K562 (cell line): Measurements from ENCODE around the gene NUDT6. TPM values are rescaled to one million over a fixed set of nuclear protein-coding genes. Genes with fewer than 3 reads are reported as not detected.
A peak's percentile ranks its signal among the peaks of the same experiment; 100 is the strongest.
"Not testable (repeated sequence)": the region's sequence is repeated elsewhere in the genome, so short reads cannot be mapped to it uniquely, and the experiment has no call there.

Source experiments
- ATAC-seq: fragments of 200-7000 bp; cut with Tn5 transposase; 3 replicates; pipeline ENCODE4 v1.9.1; 2020; ENCODE audit warnings: moderate library complexity
- BruUV-seq: library from RNA; stranded (reverse); fragments of 400-500 nt; replicated peaks from 2 replicates; lab custom pipeline; 2021; lab: Mats Ljungman, UMichigan
- CTCF ChIA-PET: fragments of 300-600 bp; formaldehyde crosslinking; extraction: SDS; loops from one replicate; lab custom pipeline; 2021; ENCODE audit warnings: low intra/inter-chr PET ratio; lab: Yijun Ruan, JAX
- POLR2A ChIA-PET: fragments of 300-600, 350-650 bp; sonication (Branson Sonifier 250); formaldehyde crosslinking; extraction: SDS; loops from one replicate; lab custom pipeline; 2021; ENCODE audit warnings: antibody characterized with exemption, inconsistent platforms; lab: Yijun Ruan, JAX
- DNase-seq, 4 experiments: peaks; one replicate each; pipeline versions ENCODE4 v3.0.0 to v3.0.0-alpha.2; 2011 to 2018; ENCODE audit warnings: low spot score in 3 of 4, mixed read lengths in 3 of 4; ENCODE audit errors: extremely low read depth in 1 of 4
- FAIRE-seq: peaks from 2 replicates; lab custom pipeline; 2011; peaks lifted over from hg19 to GRCh38; lab: Jason Lieb, UNC
- H2AFZ ChIP-seq: 2 replicates; pipeline ENCODE4 v1.6.0; 2011; ENCODE audit warnings: low read depth, low read length, control low read depth, inconsistent platforms
- H3K27ac ChIP-seq: fragments of 200-600 bp; 3 replicates; pipeline ENCODE4 v1.8.0; 2011; ENCODE audit warnings: low read depth, mild to moderate bottlenecking, control low read depth, inconsistent platforms, low read length, moderate library complexity, mixed read lengths; ENCODE audit errors: extremely low read depth
- H3K27me3 ChIP-seq, 2 experiments: fragments of 300-600 bp in 1 of 2; 2 replicates in 1 of 2; 3 replicates in 1 of 2; pipeline versions ENCODE4 v1.6.0 to v1.8.0; 2011; ENCODE audit warnings: inconsistent platforms in 2 of 2, low read length in 2 of 2, mild to moderate bottlenecking in 1 of 2, mixed read lengths in 1 of 2, moderate library complexity in 1 of 2; ENCODE audit not compliant: control insufficient read depth in 2 of 2, insufficient read depth in 2 of 2
- H3K36me3 ChIP-seq: fragments of 300-600 bp; 3 replicates; pipeline ENCODE4 v1.8.0; 2011; ENCODE audit warnings: mild to moderate bottlenecking, low read length, inconsistent platforms; ENCODE audit not compliant: control insufficient read depth, insufficient read depth
- H3K4me1 ChIP-seq, 2 experiments: fragments of 200-600 bp in 1 of 2; replicated peaks in 1 of 2; 2 replicates in 1 of 2; 3 replicates in 1 of 2; pipeline versions ENCODE4 v1.5.1 to v1.8.0; 2011; ENCODE audit warnings: inconsistent platforms in 2 of 2, low read length in 2 of 2, mild to moderate bottlenecking in 1 of 2, mixed read lengths in 1 of 2, moderate library complexity in 1 of 2; ENCODE audit not compliant: control insufficient read depth in 2 of 2, insufficient read depth in 2 of 2
- H3K4me2 ChIP-seq: 2 replicates; pipeline ENCODE4 v1.6.1; 2011; ENCODE audit warnings: low read length, control low read depth, inconsistent platforms, mixed read lengths; ENCODE audit not compliant: insufficient read depth
- H3K4me3 ChIP-seq: fragments of 200-600 bp; sonication (generic), shearing (Covaris generic); 2 replicates; pipeline ENCODE4 v1.5.1; 2016; ENCODE audit warnings: control low read depth, inconsistent platforms
- H3K79me2 ChIP-seq: fragments of 200-600 bp; 3 replicates; pipeline ENCODE4 v1.8.0; 2011; ENCODE audit warnings: low read length, inconsistent platforms; ENCODE audit not compliant: control insufficient read depth, insufficient read depth
- H3K9ac ChIP-seq, 2 experiments: 2 replicates each; pipeline versions ENCODE4 v1.6.0 to v1.6.1; 2011; ENCODE audit warnings: low read depth in 2 of 2, low read length in 2 of 2, control low read depth in 1 of 2, inconsistent platforms in 1 of 2, mild to moderate bottlenecking in 1 of 2, mixed read lengths in 1 of 2; ENCODE audit not compliant: insufficient read depth in 1 of 2
- H3K9me1 ChIP-seq: one replicate; pipeline ENCODE4 v1.6.0; 2011; ENCODE audit warnings: inconsistent platforms, mild to moderate bottlenecking, low read length, moderate library complexity; ENCODE audit not compliant: control insufficient read depth, insufficient read depth
- H3K9me3 ChIP-seq: replicated peaks from 2 replicates; pipeline ENCODE4 v1.5.1; 2011; ENCODE audit warnings: low read depth, low read length, inconsistent platforms; ENCODE audit not compliant: control insufficient read depth, insufficient read depth
- H4K20me1 ChIP-seq: replicated peaks from 2 replicates; pipeline ENCODE4 v1.6.1; 2011; ENCODE audit warnings: low read length, inconsistent platforms, mixed read lengths; ENCODE audit not compliant: control insufficient read depth, insufficient read depth
- ATF7 ChIP-seq: fragments of 450-650 bp; IDR thresholded peaks from 2 replicates; pipeline ENCODE4 v1.7.1; 2014; ENCODE audit warnings: mild to moderate bottlenecking, moderate library complexity
- BCOR ChIP-seq: fragments of 450-650 bp; IDR thresholded peaks from 2 replicates; pipeline ENCODE4 v1.6.1; 2016
- C11orf30 ChIP-seq: fragments of 450-650 bp; IDR thresholded peaks from 2 replicates; pipeline ENCODE4 v1.6.1; 2016; ENCODE audit warnings: low read depth, mild to moderate bottlenecking
- DDX20 ChIP-seq: fragments of 450-650 bp; IDR thresholded peaks from 2 replicates; pipeline ENCODE4 v1.6.1; 2016; ENCODE audit warnings: missing genetic modification characterization, low read depth, mild to moderate bottlenecking, missing compliant biosample characterization, moderate library complexity
- MCM3 ChIP-seq: fragments of 450-650 bp; IDR thresholded peaks from 2 replicates; pipeline ENCODE4 v1.6.1; 2016
- MEIS2 ChIP-seq: fragments of 450-650 bp; IDR thresholded peaks from 2 replicates; pipeline ENCODE4 v1.6.1; 2014; ENCODE audit warnings: mild to moderate bottlenecking; ENCODE audit not compliant: partially characterized antibody
- NFIC ChIP-seq: fragments of 450-650 bp; IDR thresholded peaks from 2 replicates; pipeline ENCODE4 v1.6.1; 2017; ENCODE audit warnings: mild to moderate bottlenecking, inconsistent platforms
- POLR2A ChIP-seq: fragments of 450-650 bp; conservative IDR thresholded peaks from 2 replicates; pipeline ENCODE4 v1.6.1; 2016
- SMAD1 ChIP-seq: fragments of 150-350 bp; IDR thresholded peaks from 2 replicates; pipeline ENCODE4 v1.6.1; 2014; ENCODE audit warnings: low read length, low read depth; ENCODE audit not compliant: partially characterized antibody
- ZFP1 ChIP-seq: fragments of 450-650 bp; formaldehyde crosslinking; IDR thresholded peaks from 2 replicates; pipeline ENCODE4 v1.4.0; 2020; ENCODE audit warnings: mild to moderate bottlenecking, mixed read lengths
- ZNF146 ChIP-seq: IDR thresholded peaks from one replicate; pipeline ENCODE4 v1.6.1; 2018; ENCODE audit warnings: missing compliant biosample characterization; ENCODE audit not compliant: unreplicated experiment
- ZNF263 ChIP-seq: sonication (generic); formaldehyde crosslinking; IDR thresholded peaks from 2 replicates; pipeline ENCODE4 v1.8.0; 2022; ENCODE audit warnings: mild to moderate bottlenecking, missing genetic modification reagents, borderline replicate concordance
- whole genome bisulfite sequencing: fragments of 100-300 bp; shearing (Covaris generic); methylation state at CpG from one replicate; pipeline ENCODE4 v1.1.6; 2016; ENCODE audit warnings: low coverage, mixed read lengths; ENCODE audit not compliant: insufficient coverage; ENCODE audit errors: missing lambda C conversion rate; 5-methylcytosine and 5-hydroxymethylcytosine counted together
- in situ Hi-C: fragments of 300-500 bp; cut with MboI; formaldehyde crosslinking; loops from 4 replicates; pipeline ENCODE4 v1.15.0; 2018; ENCODE audit warnings: inconsistent platforms, mixed read lengths
- intact Hi-C: fragments of 100-400 bp; cut with micrococcal nuclease; formaldehyde crosslinking; loops from 2 replicates; pipeline ENCODE4 v1.14.2; 2022
- polyA plus RNA-seq, 8 experiments: library from polyadenylated mRNA; depleted of rRNA in 4 of 8; stranded (reverse) in 5 of 8; unstranded in 3 of 8; fragments of >200 nt; fragmentation: Nextera tagmentation in 2 of 8; fragmentation: Illumina TruSeq in 1 of 8; extraction: Ambion mirVana in 2 of 8; extraction: Trizol in 1 of 8; gene quantifications; 2 replicates each; pipeline versions ENCODE4 v1.2.1 to v1.2.3, GENCODE V29; 2011 to 2014; ENCODE audit warnings: inconsistent platforms in 1 of 8, missing spikeins in 1 of 8
- total RNA-seq, 7 experiments: library from RNA; depleted of rRNA in 6 of 7; stranded (reverse); fragments of >200 nt in 6 of 7; fragmentation: Illumina TruSeq in 2 of 7; extraction: Trizol in 2 of 7; gene quantifications; 2 replicates each; pipeline versions ENCODE4 v1.2.1 to v1.2.3, GENCODE V29; 2011 to 2021; ENCODE audit warnings: low replicate concordance in 1 of 7
- TF ChIP-seq, protein P1 (sequence below): fragments of 250-450 bp; sonication (Bioruptor Pico); IDR thresholded peaks from 2 replicates; pipeline ENCODE4 v1.5.0; 2021; ENCODE audit warnings: mild to moderate bottlenecking, borderline replicate concordance
- TF ChIP-seq, protein P2 (sequence below): fragments of 200-800 bp; sonication (Bioruptor generic); IDR thresholded peaks from 2 replicates; pipeline ENCODE4 v1.6.1; 2017; ENCODE audit warnings: missing genetic modification characterization, missing compliant biosample characterization

NUDT6 gene
- total and polyA plus RNA-seq, 9 of the 15 experiments (the other 6 are each of a cell fraction or from before 2014, with no cell fraction given) = 9.4 to 18.1 (median 13.4) TPM

DNA sequence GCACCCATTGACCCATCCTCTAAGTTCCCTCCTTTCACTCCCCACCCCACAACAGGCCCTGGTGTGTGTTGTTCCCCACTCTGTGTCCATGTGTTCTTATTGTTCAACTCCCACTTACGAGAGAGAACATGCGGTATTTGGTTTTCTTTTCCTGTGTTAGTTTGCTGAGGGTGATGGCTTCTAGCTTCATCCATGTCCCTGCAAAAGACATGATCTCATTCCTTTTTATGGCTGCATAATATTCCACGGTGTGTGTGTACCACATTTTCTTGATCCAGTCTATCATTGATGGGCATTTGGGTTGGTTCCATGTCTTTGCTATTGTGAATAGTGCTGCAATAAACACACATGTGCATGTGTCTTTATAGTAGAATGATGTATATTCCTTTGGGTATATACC lies 54.2 kb downstream of the NUDT6 start:
- H3K4me2 ChIP-seq, FAIRE-seq, H3K9me3 ChIP-seq, in situ Hi-C loops, DNase-seq, H3K9ac ChIP-seq, POLR2A ChIA-PET, H3K27me3 ChIP-seq, ATAC-seq, intact Hi-C loops, H3K4me1 ChIP-seq, CTCF ChIA-PET, H3K4me3 ChIP-seq, H3K27ac ChIP-seq, BruUV-seq, H3K9me1 ChIP-seq, H3K36me3 ChIP-seq, H4K20me1 ChIP-seq, H3K79me2 ChIP-seq, H2AFZ ChIP-seq: not testable (repeated sequence)
- TF ChIP-seq ZNF146 (CRISPR knock-in tag) = peak; percentile 84
- 0 out of 2 replicates have a peak, but pooled peaks have one; percentile 41 for TF ChIP-seq BCOR
- 87% methylated on average over 3 of the region's 3 CpGs for WGBS

DNA sequence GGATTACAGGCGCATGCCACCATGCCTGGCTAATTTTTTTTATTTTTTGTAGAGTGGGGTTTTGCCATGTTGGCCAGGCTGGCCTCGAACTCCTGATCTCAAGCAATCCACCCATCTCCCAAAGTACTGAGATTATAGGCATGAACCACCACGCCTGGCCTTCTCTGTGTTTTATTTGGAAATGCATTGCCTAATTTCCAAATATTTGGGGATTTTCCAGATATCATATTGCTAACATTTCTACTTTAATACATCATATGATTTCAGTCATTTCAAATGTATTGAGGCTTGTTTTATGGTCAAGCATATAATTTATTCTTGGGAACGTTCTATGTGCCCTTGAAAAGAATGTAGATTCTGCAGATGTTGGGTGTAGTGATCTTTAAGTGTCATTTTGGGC lies 57.0 kb downstream of the NUDT6 start:
- CTCF ChIA-PET = no interaction called here
- POLR2A ChIA-PET = no interaction called here
- no peaks in the 10 kb centered on the region for H3K9me3 ChIP-seq
- H3K9ac ChIP-seq = no peak overlapping the region
- H3K27me3 ChIP-seq = no peaks in the 10 kb centered on the region
- in situ Hi-C loops (no loop called here), intact Hi-C loops (no loop called here)
- H4K20me1 ChIP-seq = no peaks in the 10 kb centered on the region
- H3K4me2 ChIP-seq = no peak overlapping the region
- no peak overlapping the region for H3K27ac ChIP-seq
- ATAC-seq = no peak
- DNase-seq = no peak
- H2AFZ ChIP-seq = no peak overlapping the region
- H3K4me3 ChIP-seq = no peak overlapping the region
- no TSS peak for BruUV-seq
- no peak for FAIRE-seq
- 71% methylated on average over 4 of the region's 4 CpGs for WGBS
- H3K36me3 ChIP-seq = no peaks in the 10 kb centered on the region; the same call in 2 of the 3 replicates
- H3K4me1 ChIP-seq = no peaks in the 10 kb centered on the region
- no peaks in the 10 kb centered on the region for H3K9me1 ChIP-seq
- H3K79me2 ChIP-seq = 0 out of 3 replicates have a peak, but pooled peaks cover 5% of the 10 kb centered on the region
- TF ChIP-seq, protein P1, sequence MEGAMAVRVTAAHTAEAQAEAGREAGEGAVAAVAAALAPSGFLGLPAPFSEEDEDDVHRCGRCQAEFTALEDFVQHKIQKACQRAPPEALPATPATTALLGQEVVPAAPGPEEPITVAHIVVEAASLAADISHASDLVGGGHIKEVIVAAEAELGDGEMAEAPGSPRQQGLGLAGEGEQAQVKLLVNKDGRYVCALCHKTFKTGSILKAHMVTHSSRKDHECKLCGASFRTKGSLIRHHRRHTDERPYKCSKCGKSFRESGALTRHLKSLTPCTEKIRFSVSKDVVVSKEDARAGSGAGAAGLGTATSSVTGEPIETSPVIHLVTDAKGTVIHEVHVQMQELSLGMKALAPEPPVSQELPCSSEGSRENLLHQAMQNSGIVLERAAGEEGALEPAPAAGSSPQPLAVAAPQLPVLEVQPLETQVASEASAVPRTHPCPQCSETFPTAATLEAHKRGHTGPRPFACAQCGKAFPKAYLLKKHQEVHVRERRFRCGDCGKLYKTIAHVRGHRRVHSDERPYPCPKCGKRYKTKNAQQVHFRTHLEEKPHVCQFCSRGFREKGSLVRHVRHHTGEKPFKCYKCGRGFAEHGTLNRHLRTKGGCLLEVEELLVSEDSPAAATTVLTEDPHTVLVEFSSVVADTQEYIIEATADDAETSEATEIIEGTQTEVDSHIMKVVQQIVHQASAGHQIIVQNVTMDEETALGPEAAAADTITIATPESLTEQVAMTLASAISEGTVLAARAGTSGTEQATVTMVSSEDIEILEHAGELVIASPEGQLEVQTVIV (CRISPR knock-in tag) = no peak
- no peak for TF ChIP-seq ATF7
- TF ChIP-seq MEIS2 = no peak
- no peak for TF ChIP-seq POLR2A
- no peak for TF ChIP-seq ZFP1 (CRISPR knock-in tag)
- no peak for TF ChIP-seq SMAD1
- TF ChIP-seq, protein P2, sequence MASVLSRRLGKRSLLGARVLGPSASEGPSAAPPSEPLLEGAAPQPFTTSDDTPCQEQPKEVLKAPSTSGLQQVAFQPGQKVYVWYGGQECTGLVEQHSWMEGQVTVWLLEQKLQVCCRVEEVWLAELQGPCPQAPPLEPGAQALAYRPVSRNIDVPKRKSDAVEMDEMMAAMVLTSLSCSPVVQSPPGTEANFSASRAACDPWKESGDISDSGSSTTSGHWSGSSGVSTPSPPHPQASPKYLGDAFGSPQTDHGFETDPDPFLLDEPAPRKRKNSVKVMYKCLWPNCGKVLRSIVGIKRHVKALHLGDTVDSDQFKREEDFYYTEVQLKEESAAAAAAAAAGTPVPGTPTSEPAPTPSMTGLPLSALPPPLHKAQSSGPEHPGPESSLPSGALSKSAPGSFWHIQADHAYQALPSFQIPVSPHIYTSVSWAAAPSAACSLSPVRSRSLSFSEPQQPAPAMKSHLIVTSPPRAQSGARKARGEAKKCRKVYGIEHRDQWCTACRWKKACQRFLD = no peak
- no peak for TF ChIP-seq DDX20
- TF ChIP-seq NFIC = no peak
- TF ChIP-seq ZNF263 (CRISPR knock-in tag) = no peak
- no peak for TF ChIP-seq C11orf30
- no peak for TF ChIP-seq MCM3
